HuH-7 (cell line): Measurements from ENCODE around the gene KCNE4.

ENCODE experiments used
- DNase-seq: peaks from one replicate; pipeline ENCODE4 v3.0.0; 2011; ENCODE audit warnings: low spot score

KCNE4 gene

DNA sequence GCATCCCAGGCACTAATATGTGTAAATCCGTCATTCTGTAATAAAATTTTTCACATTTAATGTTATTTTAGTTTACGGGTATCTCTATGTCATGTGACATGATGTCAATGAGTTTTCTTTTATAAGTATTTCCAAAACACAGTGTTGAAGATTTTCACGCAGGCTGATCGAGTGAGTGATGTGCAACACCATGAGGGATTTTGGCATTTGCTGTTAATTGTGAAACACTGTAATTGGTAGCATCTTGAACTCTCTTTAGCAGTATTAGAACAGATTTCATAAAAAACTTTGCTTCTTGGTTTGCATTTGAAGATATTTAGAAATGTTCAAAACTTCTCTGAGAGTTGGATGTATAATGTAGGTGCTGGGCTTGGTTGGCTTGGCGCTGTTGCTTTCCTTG lies 35.5 kb downstream of the KCNE4 start:
- no peak for DNase-seq

DNA sequence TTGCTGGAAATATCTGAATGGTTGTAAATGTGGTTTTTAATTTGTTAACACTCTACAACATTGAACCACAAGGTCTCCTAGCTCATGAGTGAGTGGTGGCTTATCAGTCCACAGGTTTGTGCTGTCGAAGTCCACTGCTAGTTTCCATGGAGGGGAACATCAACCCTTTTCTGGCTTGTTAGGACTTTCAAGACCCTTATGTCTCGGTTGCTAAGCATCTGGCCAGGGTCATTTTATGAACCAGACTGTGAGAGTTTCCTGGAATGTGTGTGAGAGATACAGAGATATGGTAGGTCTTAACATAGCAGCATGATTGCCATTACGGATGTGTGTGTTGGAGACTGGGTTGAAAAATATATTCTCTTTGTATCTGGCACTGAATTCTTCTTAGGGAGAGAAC lies 36.9 kb downstream of the KCNE4 start:
- DNase-seq, result no peak

DNA sequence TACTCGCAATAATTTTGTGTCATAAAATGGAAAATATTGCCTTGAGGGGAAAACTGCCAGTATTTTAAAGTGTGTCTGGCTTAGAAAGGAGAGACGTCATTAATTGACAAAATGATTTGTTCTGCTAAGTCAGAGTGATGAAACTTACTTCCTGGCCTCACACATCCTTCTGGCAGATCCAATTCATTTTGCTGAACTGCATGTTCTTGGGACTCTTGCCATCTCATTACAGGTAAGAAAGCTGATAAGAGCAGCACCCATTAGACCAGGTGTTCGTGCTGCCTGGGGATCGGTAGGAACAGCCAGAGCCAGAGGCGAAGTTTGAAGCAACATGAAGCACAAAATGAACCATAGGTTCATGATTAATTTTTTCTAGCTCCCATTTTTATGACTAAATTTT lies 38.0 kb downstream of the KCNE4 start:
- no peak for DNase-seq

GRCh38 chr2:223090540-223091235 lies 38.7 kb downstream of the KCNE4 start:
- no peak for DNase-seq

DNA sequence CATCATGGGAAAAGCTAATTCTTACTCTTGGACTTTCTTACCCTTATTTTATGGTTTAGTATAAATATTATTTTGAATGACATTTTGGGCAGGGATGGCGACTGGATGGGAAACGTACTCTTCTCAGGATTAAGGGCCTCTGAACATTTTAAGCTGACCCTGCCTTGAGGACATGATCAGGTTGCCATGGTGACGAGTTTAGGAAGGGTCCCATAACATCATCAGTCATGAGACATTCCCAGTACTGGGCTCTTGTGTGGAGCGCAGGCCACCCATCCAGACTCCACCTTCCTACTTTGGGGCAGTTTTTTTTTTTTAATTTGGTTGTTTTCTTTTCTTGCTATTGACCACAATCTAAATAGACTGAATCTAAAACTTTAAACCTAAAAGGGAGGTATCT lies 40.7 kb downstream of the KCNE4 start:
- DNase-seq, result no peak

DNA sequence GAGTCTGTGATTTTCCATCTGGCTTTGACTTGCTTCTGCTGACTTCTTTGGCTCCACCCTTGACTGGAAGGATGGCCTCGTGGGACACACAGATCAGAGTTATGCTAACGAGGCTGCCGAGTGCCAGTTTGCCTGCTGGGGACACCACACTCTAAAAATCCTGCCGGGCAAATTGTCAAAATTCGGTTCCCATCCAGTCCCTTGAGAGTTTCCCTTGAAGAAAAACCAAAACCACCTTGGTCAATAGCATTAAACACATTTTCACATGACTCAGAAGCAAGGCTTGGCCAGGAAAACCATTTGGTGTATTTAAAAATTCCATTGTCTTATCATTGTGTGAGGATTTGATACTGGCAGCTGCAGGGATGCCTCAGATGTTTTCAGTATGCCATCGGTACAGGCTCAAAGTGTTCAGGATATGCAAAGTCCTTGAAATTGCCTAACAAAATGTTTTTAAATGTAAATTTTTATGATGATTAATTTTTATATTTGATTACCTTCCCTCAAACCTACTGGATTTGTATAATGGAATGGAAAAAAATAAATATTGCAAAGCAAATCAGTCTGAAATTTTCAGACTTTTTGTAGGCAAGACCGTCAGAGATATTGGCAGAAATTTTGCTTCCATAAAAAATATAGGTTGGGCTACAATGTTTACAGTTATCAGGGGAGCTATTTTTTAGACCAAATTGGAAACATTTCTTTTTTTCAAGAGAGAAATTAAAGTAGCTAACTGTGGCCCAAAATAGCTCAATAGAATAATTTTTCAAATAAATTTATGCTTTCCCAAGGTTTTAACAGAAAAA lies 41.6 kb downstream of the KCNE4 start:
- no peak for DNase-seq

GRCh38 chr2:223095207-223095606 lies 43.2 kb downstream of the KCNE4 start:
- DNase-seq, result no peak

DNA sequence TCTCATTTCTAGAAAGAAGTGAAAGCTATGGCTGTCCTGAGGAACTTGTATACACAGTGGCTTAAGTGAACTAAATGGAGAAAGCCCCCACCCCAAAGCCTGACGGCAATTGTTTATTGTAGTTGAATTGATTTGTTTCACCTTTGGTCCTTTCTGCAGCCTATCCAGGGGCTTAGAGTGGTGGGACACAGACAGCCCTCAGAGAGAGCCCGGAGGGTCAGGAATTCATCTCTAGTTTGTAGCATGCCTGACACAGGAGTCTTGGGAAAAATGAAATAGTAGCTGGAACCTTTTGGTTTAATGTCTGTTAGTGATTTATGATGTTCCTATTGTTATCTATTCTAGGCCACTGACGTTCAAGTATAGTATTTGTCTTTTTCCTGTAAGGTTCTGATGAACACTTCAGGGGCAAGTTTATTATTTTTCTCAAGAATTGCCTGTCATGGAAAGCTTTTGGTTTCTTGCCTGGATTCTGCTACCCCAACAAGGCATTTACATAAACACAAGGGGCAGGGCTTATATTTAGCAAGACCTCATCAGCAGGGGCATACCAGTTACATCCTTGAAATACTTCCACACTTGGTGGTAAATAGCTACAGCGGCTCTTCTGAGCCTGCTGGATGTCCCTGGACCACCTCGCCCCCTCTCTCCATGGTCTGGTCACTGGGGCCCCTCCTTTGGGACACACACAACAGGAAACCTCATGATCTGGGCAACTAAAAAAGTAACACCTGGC lies 44.4 kb downstream of the KCNE4 start:
- DNase-seq, result no peak

DNA sequence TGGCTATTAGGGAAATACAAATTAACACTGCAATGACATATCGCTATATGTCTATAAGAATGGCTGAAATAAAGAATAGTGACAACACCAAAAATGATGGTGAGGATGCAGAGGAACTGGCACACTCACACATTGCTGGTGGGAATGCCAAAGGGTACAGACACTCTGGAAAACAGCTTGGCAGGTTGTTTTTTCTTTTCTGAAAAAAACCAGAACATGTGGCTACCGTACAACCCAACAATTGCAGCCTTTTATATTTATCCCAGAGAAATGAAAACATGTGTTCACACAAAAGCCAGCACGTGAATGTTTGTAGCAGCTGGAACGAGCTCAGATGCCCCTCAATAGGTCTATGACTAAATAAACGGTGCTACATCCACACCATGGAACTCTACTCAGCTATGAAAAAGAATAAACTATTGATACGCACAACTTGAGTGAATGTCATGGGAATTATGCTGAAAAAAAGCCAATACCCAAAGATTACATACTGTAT lies 45.9 kb downstream of the KCNE4 start:
- no peak for DNase-seq

DNA sequence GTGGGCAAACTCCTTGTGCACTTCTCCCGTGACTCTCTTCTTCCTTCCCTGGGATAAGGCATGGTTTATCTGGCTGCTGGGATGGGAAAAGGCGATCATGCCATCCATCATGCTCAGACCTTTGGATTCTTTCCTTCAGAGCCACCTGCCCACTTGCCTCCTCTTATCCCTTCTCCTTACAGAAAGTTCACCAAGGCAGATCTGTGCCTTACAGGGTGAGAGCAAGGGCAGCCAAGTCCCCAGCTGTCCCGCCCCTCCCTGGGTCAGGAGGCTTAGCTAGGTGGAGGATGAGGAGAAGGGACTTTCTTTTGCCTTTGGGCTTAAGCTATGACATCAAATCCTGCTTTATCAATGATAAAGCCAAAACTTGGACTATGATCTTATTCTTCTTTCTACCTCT lies 47.6 kb downstream of the KCNE4 start:
- no peak for DNase-seq

- no peak for DNase-seq
These were observed 48.1 kb downstream of the KCNE4 start for GRCh38 chr2:223100061-223100511.

DNA sequence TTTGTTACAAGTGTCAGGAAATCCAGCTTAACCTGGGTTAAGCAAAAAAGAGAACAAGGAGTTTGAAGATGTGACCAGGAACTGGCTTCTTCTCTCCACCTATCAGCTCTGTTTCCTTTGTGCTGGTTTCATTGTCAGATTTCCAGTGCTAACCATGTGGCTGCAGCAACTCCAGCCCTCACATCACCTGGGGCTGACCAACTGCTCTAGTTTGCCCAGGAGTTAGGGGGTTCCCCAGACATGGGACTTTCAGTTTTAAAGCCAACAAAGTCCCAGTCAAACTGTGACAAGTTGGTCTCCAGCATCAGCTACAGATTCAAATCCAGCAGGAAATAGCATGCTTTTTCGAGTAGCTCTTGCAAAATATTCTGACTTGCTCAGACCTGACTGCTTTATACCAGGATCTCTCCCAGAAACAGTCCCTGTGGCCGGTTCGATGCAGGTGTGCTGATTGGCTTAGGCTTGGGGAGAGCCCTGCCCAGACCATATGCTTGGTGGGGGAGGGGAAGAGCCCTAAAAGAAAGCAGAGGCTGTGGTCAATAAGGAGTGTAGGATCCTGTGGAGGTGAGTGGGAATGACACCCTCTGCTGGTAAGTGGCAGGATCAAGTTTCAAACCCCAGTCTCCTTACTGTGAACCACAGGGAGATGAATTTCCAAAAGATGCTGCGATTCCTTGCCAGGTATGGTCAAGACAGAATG lies 49.5 kb downstream of the KCNE4 start:
- peak; percentile 36 for DNase-seq

GRCh38 chr2:223102040-223102400 lies 50.0 kb downstream of the KCNE4 start:
- DNase-seq, result no peak

- DNase-seq, result no peak
These were observed 50.5 kb downstream of the KCNE4 start for GRCh38 chr2:223102450-223102849.

DNA sequence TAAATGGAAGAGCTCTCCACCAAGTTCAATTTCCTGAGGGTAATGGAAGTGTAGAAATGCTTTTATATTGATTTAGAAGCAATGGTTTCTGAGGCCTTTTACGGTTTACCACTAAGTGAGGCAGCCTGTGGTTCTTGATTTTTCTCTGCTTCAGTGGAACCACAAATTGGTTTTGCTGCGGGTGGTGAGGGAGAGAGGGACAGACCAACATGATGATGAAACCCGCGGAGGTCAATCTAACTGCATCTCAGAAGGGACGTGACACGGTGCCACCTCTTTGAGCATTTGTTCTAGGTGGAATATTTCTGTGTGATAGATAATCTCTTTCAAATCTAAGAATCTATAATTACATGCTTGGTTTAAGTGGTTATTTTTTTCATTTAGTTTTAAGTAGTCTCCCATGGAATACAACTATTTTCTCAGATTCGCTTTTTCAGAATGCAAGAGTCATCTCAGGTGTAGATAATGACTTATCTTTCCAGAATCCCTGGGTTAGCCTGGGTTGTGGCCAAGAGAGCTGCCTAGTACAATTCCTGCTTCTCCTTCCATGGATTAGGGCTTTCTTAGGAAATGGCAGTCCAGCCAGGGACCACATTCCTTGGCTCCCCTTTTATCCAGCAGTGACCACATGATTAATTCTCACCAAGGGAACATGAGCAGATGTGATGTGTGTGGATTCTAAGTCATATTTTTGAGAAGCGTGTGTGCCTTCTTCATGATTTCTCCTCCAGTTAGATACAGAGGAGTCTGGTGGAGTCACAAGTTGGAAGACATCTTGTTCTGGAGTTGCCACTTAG lies 52.5 kb downstream of the KCNE4 start:
- no peak for DNase-seq
